Fibroblast of mammary gland (primary cell): ENCODE measurements around the gene USP38.

Experiments
- DNase-seq: peaks from one replicate; pipeline ENCODE4 v3.0.0-alpha.2; 2010; ENCODE audit warnings: low read depth
- H3K4me3 ChIP-seq: 2 replicates; pipeline ENCODE4 v1.5.1; 2011; ENCODE audit warnings: low read depth, mild to moderate bottlenecking, low read length, moderate library complexity; ENCODE audit not compliant: control insufficient read depth
- TF ChIP-seq, protein P1 (sequence below): conservative IDR thresholded peaks from 2 replicates; pipeline ENCODE4 v1.5.1; 2011; ENCODE audit warnings: low read depth, low read length, inconsistent platforms; ENCODE audit not compliant: control insufficient read depth, insufficient read depth

USP38 gene

DNA sequence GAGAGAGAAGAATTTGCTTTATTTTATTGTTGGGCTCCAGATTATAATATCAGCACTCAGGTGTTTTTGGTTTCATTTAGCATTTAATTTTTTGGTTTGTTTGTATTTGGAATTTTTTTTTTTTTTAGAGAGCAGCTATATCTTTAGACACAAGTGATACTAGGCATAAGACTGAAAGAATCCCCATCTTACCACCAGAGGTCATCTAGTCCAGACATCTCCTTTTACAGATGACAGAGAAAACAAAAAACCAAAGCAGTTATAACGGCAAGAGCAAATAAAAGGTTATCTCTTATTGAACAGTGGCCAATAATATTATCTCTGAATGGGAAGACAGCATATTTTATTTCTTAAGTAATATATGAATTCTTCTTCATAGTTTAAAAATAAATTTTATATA lies 22.8 kb downstream of the USP38 start:
- TF ChIP-seq, protein P1, sequence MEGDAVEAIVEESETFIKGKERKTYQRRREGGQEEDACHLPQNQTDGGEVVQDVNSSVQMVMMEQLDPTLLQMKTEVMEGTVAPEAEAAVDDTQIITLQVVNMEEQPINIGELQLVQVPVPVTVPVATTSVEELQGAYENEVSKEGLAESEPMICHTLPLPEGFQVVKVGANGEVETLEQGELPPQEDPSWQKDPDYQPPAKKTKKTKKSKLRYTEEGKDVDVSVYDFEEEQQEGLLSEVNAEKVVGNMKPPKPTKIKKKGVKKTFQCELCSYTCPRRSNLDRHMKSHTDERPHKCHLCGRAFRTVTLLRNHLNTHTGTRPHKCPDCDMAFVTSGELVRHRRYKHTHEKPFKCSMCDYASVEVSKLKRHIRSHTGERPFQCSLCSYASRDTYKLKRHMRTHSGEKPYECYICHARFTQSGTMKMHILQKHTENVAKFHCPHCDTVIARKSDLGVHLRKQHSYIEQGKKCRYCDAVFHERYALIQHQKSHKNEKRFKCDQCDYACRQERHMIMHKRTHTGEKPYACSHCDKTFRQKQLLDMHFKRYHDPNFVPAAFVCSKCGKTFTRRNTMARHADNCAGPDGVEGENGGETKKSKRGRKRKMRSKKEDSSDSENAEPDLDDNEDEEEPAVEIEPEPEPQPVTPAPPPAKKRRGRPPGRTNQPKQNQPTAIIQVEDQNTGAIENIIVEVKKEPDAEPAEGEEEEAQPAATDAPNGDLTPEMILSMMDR: peak; percentile 40
- DNase-seq: peak; percentile 52
- no peak overlapping the region for H3K4me3 ChIP-seq

GRCh38 chr4:143212566-143212965 lies 27.8 kb downstream of the USP38 start:
- no peak overlapping the region for H3K4me3 ChIP-seq
- TF ChIP-seq, protein P1: no peak
- DNase-seq: no peak

DNA sequence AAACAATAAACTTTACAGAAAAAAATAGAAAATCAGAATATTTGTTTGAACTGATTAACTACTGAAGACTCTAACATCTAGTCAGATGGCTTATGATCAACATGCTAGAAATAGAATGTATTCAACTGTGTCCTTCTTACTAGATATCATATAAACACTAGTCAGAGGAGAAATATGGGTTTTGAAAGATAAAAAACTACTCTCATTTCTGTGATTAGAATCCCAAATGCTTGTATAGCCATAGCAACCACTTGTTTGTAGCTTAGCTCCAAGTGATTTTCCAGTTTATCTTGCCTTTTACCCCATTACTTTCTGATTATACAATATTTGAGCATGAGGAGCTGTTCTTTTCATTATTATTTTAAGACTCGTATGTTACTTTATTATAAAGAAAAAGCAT lies 31.2 kb downstream of the USP38 start:
- DNase-seq: no peak
- TF ChIP-seq, protein P1: no peak
- no peak overlapping the region for H3K4me3 ChIP-seq

DNA sequence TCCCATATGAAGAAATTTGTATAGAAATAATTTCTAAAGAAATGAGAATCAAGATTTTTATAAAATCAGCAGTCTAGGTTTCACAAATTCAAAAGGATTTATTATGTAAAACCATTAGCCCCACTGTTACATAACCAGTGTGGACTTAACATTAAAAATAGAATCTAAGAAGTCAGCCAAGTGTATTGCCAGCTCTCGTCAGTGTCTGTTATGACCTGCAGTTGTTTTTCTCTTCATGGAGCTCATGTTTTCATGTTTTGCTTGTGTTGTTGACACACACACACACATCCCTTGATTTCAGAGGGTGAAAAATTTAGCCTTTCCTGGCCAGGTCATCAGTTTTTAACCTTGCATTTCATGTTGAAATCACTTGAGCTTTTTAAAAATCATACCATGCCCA lies 39.5 kb downstream of the USP38 start:
- DNase-seq: no peak
- H3K4me3 ChIP-seq: no peak overlapping the region
- TF ChIP-seq, protein P1: no peak

- no peak overlapping the region for H3K4me3 ChIP-seq
- TF ChIP-seq, protein P1: no peak
- no peak for DNase-seq
Observed at GRCh38 chr4:143225167-143225566, 40.5 kb downstream of the USP38 start.

DNA sequence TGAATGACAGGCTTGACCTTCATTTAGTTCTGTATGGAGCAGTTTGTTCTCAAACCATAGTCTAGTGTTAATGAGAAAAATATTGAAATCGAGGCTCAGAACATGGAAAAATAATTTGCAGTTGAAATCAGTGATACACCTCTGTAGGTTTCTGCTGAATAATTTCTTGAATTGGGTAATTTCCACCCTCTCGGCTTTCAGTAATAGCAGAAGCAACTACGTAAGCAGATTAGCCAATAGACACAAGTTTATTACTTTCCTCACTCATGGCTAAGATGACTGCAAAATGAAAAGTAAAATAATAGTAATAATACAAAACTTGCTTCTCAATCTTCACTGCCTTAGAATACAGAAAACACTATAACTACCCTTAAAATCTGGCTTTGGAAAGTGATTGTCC lies 46.0 kb downstream of the USP38 start:
- no peak overlapping the region for H3K4me3 ChIP-seq
- TF ChIP-seq, protein P1: no peak
- DNase-seq: no peak

- no peak for DNase-seq
- no peak overlapping the region for H3K4me3 ChIP-seq
- TF ChIP-seq, protein P1: no peak
Observed at GRCh38 chr4:143232277-143232676, 47.6 kb downstream of the USP38 start.
